OCI-LY7 (cell line): ENCODE data around the gene ATP6V0C. TPM values are rescaled to one million over a fixed set of nuclear protein-coding genes. Genes with fewer than 3 reads are reported as not detected.

ENCODE experiments used
- BruUV-seq: library from RNA; stranded (reverse); fragments of 400-500 nt; replicated peaks from 2 replicates; lab custom pipeline; 2021; lab: Mats Ljungman, UMichigan
- CTCF ChIA-PET: fragments of 300-600 bp; sonication (Branson Sonifier 250); formaldehyde crosslinking; loops from one replicate; lab custom pipeline; 2022; ENCODE audit warnings: antibody characterized with exemption; ENCODE audit not compliant: unreplicated experiment; lab: Charles Lee
- POLR2A ChIA-PET: fragments of 300-600 bp; sonication (Branson Sonifier 250); formaldehyde crosslinking; loops from one replicate; lab custom pipeline; 2022; ENCODE audit warnings: antibody characterized with exemption; lab: Charles Lee
- DNase-seq: peaks from one replicate; pipeline ENCODE4 v3.0.0-alpha.2; 2015; ENCODE audit warnings: low spot score
- H2AFZ ChIP-seq: fragments of 200-600 bp; sonication (generic), shearing (Covaris generic); 2 replicates; pipeline ENCODE4 v1.6.1; 2014; ENCODE audit warnings: mild to moderate bottlenecking, antibody characterized with exemption, low read length, moderate library complexity
- H3K27ac ChIP-seq: fragments of 200-600 bp; sonication (generic); 2 replicates; pipeline ENCODE4 v1.5.1; 2014; ENCODE audit warnings: mixed run types, low read depth, mild to moderate bottlenecking, moderate library complexity, low read length, inconsistent platforms; ENCODE audit not compliant: poor library complexity, severe bottlenecking
- H3K36me3 ChIP-seq: fragments of 200-600 bp; sonication (generic); 2 replicates; pipeline ENCODE4 v1.6.1; 2014; ENCODE audit warnings: mild to moderate bottlenecking, antibody characterized with exemption, low read length, moderate library complexity, mixed read lengths; ENCODE audit not compliant: insufficient read depth
- H3K4me1 ChIP-seq: fragments of 200-600 bp; sonication (generic); 2 replicates; pipeline ENCODE4 v1.5.1; 2014; ENCODE audit warnings: mild to moderate bottlenecking, low read length; ENCODE audit not compliant: insufficient read depth, poor library complexity, severe bottlenecking
- H3K4me2 ChIP-seq: fragments of 200-600 bp; sonication (generic); 2 replicates; pipeline ENCODE4 v1.6.1; 2014; ENCODE audit warnings: mild to moderate bottlenecking, low read length
- H3K4me3 ChIP-seq: fragments of 200-600 bp; sonication (generic); 2 replicates; pipeline ENCODE4 v1.5.1; 2014; ENCODE audit warnings: mild to moderate bottlenecking, low read depth, low read length; ENCODE audit not compliant: poor library complexity, severe bottlenecking
- H3K79me2 ChIP-seq: fragments of 200-600 bp; sonication (generic); 2 replicates; pipeline ENCODE4 v1.6.1; 2016; ENCODE audit warnings: low read depth, mild to moderate bottlenecking, low read length, moderate library complexity, mixed read lengths; ENCODE audit not compliant: insufficient read depth
- H3K9me2 ChIP-seq: fragments of 200-600 bp; sonication (generic); 2 replicates; pipeline ENCODE4 v1.6.1; 2016; ENCODE audit warnings: mild to moderate bottlenecking, low read length, mixed read lengths; ENCODE audit not compliant: insufficient read depth
- H3K9me3 ChIP-seq: fragments of 200-600 bp; sonication (generic); 2 replicates; pipeline ENCODE4 v1.6.1; 2014; ENCODE audit warnings: mild to moderate bottlenecking, mixed run types, low read length, mixed read lengths
- H4K20me1 ChIP-seq: fragments of 200-600 bp; sonication (generic); 2 replicates; pipeline ENCODE4 v1.6.1; 2014; ENCODE audit warnings: mild to moderate bottlenecking, antibody characterized with exemption, low read length, moderate library complexity, mixed read lengths; ENCODE audit not compliant: insufficient read depth
- EZH2phosphoT487 ChIP-seq: fragments of 200-600 bp; sonication (generic); IDR thresholded peaks from 2 replicates; pipeline ENCODE4 v1.6.1; 2018; ENCODE audit warnings: low read depth, borderline replicate concordance, mild to moderate bottlenecking, mixed run types, antibody characterized with exemption, low read length, moderate library complexity, mixed read lengths
- intact Hi-C: fragments of 100-400 bp; cut with micrococcal nuclease; formaldehyde crosslinking; loops from one replicate; pipeline ENCODE4 v1.10.0; 2022; ENCODE audit not compliant: unreplicated experiment
- total RNA-seq, 2 experiments: library from RNA; depleted of rRNA in 1 of 2; stranded (reverse); fragments of >200 nt in 1 of 2; shearing (Covaris generic) in 1 of 2; gene quantifications; 2 replicates each; pipeline ENCODE4 v1.2.3, GENCODE V29; 2014 to 2022
- TF ChIP-seq, protein P1 (sequence below): fragments of 200-600 bp; sonication (generic); conservative IDR thresholded peaks from 2 replicates; pipeline ENCODE4 v1.5.1; 2014; ENCODE audit warnings: mild to moderate bottlenecking, antibody characterized with exemption, low read length, moderate library complexity, mixed read lengths

The ATP6V0C gene
- total RNA-seq, 2 experiments from 2014 or later = 16.4 to 94.3 TPM

DNA sequence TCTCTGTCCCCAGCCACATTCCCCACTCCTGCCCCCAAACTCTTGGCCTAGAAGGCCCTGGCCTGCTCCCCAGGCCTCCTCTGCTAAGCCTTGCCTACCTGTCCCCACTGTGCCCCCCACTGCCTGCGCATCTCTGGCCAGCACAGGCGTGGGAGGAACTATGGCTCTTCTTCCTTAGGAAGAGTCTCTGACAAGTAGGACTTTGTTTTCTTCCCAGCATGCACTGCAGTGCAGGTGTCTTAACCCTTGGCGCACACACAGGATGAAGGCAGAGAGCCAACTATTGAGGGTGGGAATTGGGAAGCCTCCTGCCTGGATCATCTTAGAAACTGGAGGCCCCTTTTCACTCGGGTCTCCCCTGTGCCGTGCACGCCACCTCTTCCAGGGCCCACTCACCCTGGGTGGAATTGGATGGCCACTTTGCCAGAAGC lies 10.1 kb downstream of the ATP6V0C start:
- Histone ChIP-seq H3K27ac (no peak overlapping the region), H3K4me3 (no peak overlapping the region), H3K36me3 (peaks cover 33% of the 10 kb centered on the region), H3K79me2 (peaks cover 4% of the 10 kb centered on the region; the same call in 1 of the 2 replicates), H3K9me3 (no peaks in the 10 kb centered on the region), H3K4me2 (no peak overlapping the region), H2AFZ (no peak overlapping the region), H3K4me1 (peaks cover 13% of the 10 kb centered on the region), H3K9me2 (no peaks in the 10 kb centered on the region), H4K20me1 (no peaks in the 10 kb centered on the region)
- no TSS peak for BruUV-seq
- CTCF ChIA-PET = no interaction called here
- intact Hi-C loops = no loop called here
- no peak for DNase-seq
- TF ChIP-seq, protein P1, sequence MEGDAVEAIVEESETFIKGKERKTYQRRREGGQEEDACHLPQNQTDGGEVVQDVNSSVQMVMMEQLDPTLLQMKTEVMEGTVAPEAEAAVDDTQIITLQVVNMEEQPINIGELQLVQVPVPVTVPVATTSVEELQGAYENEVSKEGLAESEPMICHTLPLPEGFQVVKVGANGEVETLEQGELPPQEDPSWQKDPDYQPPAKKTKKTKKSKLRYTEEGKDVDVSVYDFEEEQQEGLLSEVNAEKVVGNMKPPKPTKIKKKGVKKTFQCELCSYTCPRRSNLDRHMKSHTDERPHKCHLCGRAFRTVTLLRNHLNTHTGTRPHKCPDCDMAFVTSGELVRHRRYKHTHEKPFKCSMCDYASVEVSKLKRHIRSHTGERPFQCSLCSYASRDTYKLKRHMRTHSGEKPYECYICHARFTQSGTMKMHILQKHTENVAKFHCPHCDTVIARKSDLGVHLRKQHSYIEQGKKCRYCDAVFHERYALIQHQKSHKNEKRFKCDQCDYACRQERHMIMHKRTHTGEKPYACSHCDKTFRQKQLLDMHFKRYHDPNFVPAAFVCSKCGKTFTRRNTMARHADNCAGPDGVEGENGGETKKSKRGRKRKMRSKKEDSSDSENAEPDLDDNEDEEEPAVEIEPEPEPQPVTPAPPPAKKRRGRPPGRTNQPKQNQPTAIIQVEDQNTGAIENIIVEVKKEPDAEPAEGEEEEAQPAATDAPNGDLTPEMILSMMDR = no peak
- no peak for TF ChIP-seq EZH2phosphoT487
- POLR2A ChIA-PET = no interaction called here

DNA sequence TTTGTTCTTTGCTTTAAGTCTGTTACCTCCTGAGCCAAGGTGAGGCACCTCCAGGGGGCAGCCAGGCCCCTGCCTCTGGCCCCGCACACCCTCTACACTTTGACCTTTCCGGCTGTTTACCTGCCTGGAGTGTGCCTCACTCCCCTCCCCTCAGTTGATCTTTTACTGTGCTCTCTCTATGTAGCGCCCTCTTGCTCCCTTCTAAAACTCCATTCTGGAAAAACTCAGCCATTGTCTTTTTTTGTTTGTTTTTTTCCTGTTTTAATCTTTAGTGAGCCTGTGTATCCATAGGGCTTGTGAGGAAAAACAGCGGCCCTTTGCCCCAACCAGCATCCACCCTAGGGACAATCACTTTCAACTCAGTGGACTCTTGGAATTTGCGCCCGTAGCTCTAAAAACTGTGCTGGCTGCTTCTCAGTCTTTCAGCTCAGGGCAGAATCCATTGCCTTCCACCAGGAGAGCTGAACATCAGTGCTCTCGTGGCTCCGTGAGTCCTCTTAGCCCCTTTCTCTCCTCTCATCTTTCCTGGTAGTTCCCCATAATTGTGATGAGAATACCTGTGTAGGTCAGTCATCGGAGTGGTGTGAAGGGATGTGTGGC lies 10.7 kb downstream of the ATP6V0C start:
- ChIA-PET POLR2A (no interaction called here), CTCF (no interaction called here)
- no TSS peak for BruUV-seq
- Histone ChIP-seq H3K27ac (no peak overlapping the region), H3K9me2 (no peaks in the 10 kb centered on the region), H3K36me3 (peaks cover 35% of the 10 kb centered on the region), H4K20me1 (no peaks in the 10 kb centered on the region), H3K4me3 (no peak overlapping the region), H3K4me1 (peaks cover 12% of the 10 kb centered on the region), H3K9me3 (no peaks in the 10 kb centered on the region), H3K79me2 (peaks cover 4% of the 10 kb centered on the region; the same call in 1 of the 2 replicates), H2AFZ (no peak overlapping the region), H3K4me2 (no peak overlapping the region)
- no peak for TF ChIP-seq EZH2phosphoT487
- DNase-seq = no peak
- intact Hi-C loops = no loop called here

DNA sequence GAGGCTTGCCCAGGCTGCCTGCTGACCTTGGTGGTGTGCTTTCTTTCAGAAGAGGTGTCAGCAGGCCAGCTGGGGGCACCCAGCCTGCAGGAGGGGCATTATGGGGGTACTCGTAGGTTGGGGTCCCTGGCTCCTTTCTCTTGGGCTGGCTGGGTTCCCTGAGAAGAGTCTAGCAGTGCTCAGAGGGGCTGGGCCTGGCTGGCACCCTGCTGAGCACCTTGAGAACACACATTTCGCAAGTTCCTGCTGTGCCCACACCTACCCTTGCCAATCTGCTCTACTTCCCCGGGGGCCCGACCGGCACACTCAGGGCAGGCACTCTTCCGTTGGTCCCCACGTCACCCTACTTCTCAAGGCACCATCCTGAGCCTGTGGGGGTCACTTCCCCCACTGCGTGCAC lies 12.4 kb downstream of the ATP6V0C start:
- H2AFZ ChIP-seq = no peak overlapping the region
- no peaks in the 10 kb centered on the region for H3K9me2 ChIP-seq
- no peak overlapping the region for H3K4me2 ChIP-seq
- H3K4me3 ChIP-seq = no peak overlapping the region
- no peak overlapping the region for H3K27ac ChIP-seq
- H3K9me3 ChIP-seq = no peaks in the 10 kb centered on the region
- no peaks in the 10 kb centered on the region for H4K20me1 ChIP-seq
- intact Hi-C loops = no loop called here
- peaks cover 6% of the 10 kb centered on the region for H3K4me1 ChIP-seq
- ChIA-PET CTCF (no interaction called here), POLR2A (no interaction called here)
- no peak for DNase-seq
- no peaks in the 10 kb centered on the region for H3K79me2 ChIP-seq
- BruUV-seq = no TSS peak
- H3K36me3 ChIP-seq = peaks cover 36% of the 10 kb centered on the region
- TF ChIP-seq, protein P1 = no peak
- TF ChIP-seq EZH2phosphoT487 = no peak
